HepG2 (cell line): ENCODE data around the gene OARD1. TPM values are rescaled to one million over a fixed set of nuclear protein-coding genes. Genes with fewer than 3 reads are reported as not detected.

Source experiments
- ARNT ChIP-seq: fragments of 450-650 bp; IDR thresholded peaks from 2 replicates; pipeline ENCODE4 v1.6.1; 2017
- BATF2 ChIP-seq: sonication (generic); formaldehyde crosslinking; IDR thresholded peaks from 2 replicates; pipeline ENCODE4 v1.8.0; 2022; ENCODE audit warnings: mild to moderate bottlenecking, missing genetic modification reagents, moderate library complexity
- ETV5 ChIP-seq: IDR thresholded peaks from 2 replicates; pipeline ENCODE4 v1.6.1; 2018; ENCODE audit warnings: missing biosample characterization, missing genetic modification reagents, inconsistent platforms, borderline replicate concordance
- GMEB1 ChIP-seq: sonication (generic); formaldehyde crosslinking; IDR thresholded peaks from 2 replicates; pipeline ENCODE4 v1.5.1; 2020; ENCODE audit warnings: missing genetic modification reagents, mild to moderate bottlenecking, borderline replicate concordance
- HNF1B ChIP-seq: sonication (generic); formaldehyde crosslinking; IDR thresholded peaks from 2 replicates; pipeline ENCODE4 v1.5.1; 2020; ENCODE audit warnings: mild to moderate bottlenecking, moderate library complexity, missing genetic modification reagents
- MAX ChIP-seq: IDR thresholded peaks from 2 replicates; pipeline ENCODE4 v1.6.1; 2012; ENCODE audit warnings: inconsistent platforms
- RNF2 ChIP-seq: fragments of 450-650 bp; conservative IDR thresholded peaks from 2 replicates; pipeline ENCODE4 v1.6.1; 2016; ENCODE audit warnings: low read depth
- SYNCRIP ChIP-seq: fragments of 200-400 bp; formaldehyde crosslinking; IDR thresholded peaks from 2 replicates; pipeline ENCODE4 v1.6.1; 2018; ENCODE audit warnings: mild to moderate bottlenecking, low read depth, low read length; ENCODE audit not compliant: insufficient read depth
- TOPORS ChIP-seq: sonication (generic); formaldehyde crosslinking; IDR thresholded peaks from 2 replicates; pipeline ENCODE4 v1.8.0; 2023; ENCODE audit warnings: mild to moderate bottlenecking, missing genetic modification reagents
- ZFP1 ChIP-seq: IDR thresholded peaks from 2 replicates; pipeline ENCODE4 v1.6.1; 2016
- ZNF260 ChIP-seq: sonication (generic); formaldehyde crosslinking; IDR thresholded peaks from 2 replicates; pipeline ENCODE4 v1.4.0; 2020; ENCODE audit warnings: missing genetic modification reagents, low read depth, mild to moderate bottlenecking, borderline replicate concordance
- ZNF3 ChIP-seq: IDR thresholded peaks from 2 replicates; pipeline ENCODE4 v1.7.0; 2017; ENCODE audit warnings: inconsistent platforms
- ZNF546 ChIP-seq: sonication (generic); formaldehyde crosslinking; conservative IDR thresholded peaks from 2 replicates; pipeline ENCODE4 v1.8.1; 2023; ENCODE audit warnings: mild to moderate bottlenecking, missing genetic modification reagents
- ZNF556 ChIP-seq: sonication (generic); formaldehyde crosslinking; IDR thresholded peaks from 2 replicates; pipeline ENCODE4 v1.4.0; 2020; ENCODE audit warnings: mild to moderate bottlenecking, missing genetic modification reagents, borderline replicate concordance
- ZNF629 ChIP-seq: sonication (generic); formaldehyde crosslinking; conservative IDR thresholded peaks from 2 replicates; pipeline ENCODE4 v1.5.0; 2020; ENCODE audit warnings: missing genetic modification reagents
- ZNF747 ChIP-seq: sonication (generic); formaldehyde crosslinking; IDR thresholded peaks from 2 replicates; pipeline ENCODE4 v1.8.1; 2023; ENCODE audit warnings: missing genetic modification reagents, mild to moderate bottlenecking, borderline replicate concordance
- ZNF776 ChIP-seq: sonication (generic); formaldehyde crosslinking; IDR thresholded peaks from 2 replicates; pipeline ENCODE4 v1.4.0; 2020; ENCODE audit warnings: mild to moderate bottlenecking, missing genetic modification reagents
- ZNF782 ChIP-seq: sonication (generic); formaldehyde crosslinking; IDR thresholded peaks from 2 replicates; pipeline ENCODE4 v1.4.0; 2020; ENCODE audit warnings: missing genetic modification reagents, mild to moderate bottlenecking, borderline replicate concordance
- ZNF879 ChIP-seq: sonication (generic); formaldehyde crosslinking; IDR thresholded peaks from 2 replicates; pipeline ENCODE4 v1.8.1; 2023; ENCODE audit warnings: missing genetic modification reagents
- ZSCAN25 ChIP-seq: sonication (generic); formaldehyde crosslinking; IDR thresholded peaks from 2 replicates; pipeline ENCODE4 v1.8.0; 2022; ENCODE audit warnings: mild to moderate bottlenecking, missing genetic modification reagents
- polyA plus RNA-seq, 8 experiments: library from polyadenylated mRNA; depleted of rRNA in 3 of 8; stranded (reverse) in 7 of 8; unstranded in 1 of 8; fragments of >200 nt; fragmentation: Illumina TruSeq in 4 of 8; extraction: Trizol in 4 of 8; gene quantifications; 2 replicates each; pipeline versions ENCODE4 v1.2.1 to v1.2.3, GENCODE V29; 2011 to 2016; ENCODE audit warnings: low read depth in 4 of 8, missing spikeins in 1 of 8, mixed read lengths in 1 of 8; ENCODE audit not compliant: insufficient read depth in 1 of 8
- total RNA-seq, 5 experiments: library from RNA; depleted of rRNA; stranded (reverse); fragments of >200 nt; fragmentation: Illumina TruSeq; extraction: Trizol; gene quantifications; 2 replicates each; pipeline ENCODE4 v1.2.3, GENCODE V29; 2016; ENCODE audit warnings: low read depth in 1 of 5
- TF ChIP-seq, protein P1 (sequence below): sonication (generic); formaldehyde crosslinking; IDR thresholded peaks from 2 replicates; pipeline ENCODE4 v1.5.0; 2020; ENCODE audit warnings: missing genetic modification reagents, mild to moderate bottlenecking, borderline replicate concordance
- TF ChIP-seq, protein P2 (sequence below): sonication (generic); formaldehyde crosslinking; IDR thresholded peaks from 2 replicates; pipeline ENCODE4 v1.4.0; 2020; ENCODE audit warnings: missing genetic modification reagents, mild to moderate bottlenecking, borderline replicate concordance

Gene OARD1
- total and polyA plus RNA-seq, 2 of the 13 experiments (the other 11 are each of a cell fraction or from before 2014, with no cell fraction given): 18.4 to 49.0 TPM

- TF ChIP-seq ZNF879 (CRISPR knock-in tag) (no peak), ZNF3 (CRISPR knock-in tag) (no peak), ZNF629 (CRISPR knock-in tag) (peak; percentile 36; the same call in 1 of the 2 replicates), MAX (no peak), ZNF556 (CRISPR knock-in tag) (no peak; the same call in 1 of the 2 replicates), ZNF782 (CRISPR knock-in tag) (no peak), ETV5 (CRISPR knock-in tag) (no peak; the same call in 1 of the 2 replicates), ZNF546 (CRISPR knock-in tag) (no peak), ZNF260 (CRISPR knock-in tag) (no peak), BATF2 (CRISPR knock-in tag) (0 out of 2 replicates have a peak, but pooled peaks have one; percentile 44), RNF2 (no peak), SYNCRIP (no peak), ZFP1 (peak; percentile 80), TOPORS (CRISPR knock-in tag) (no peak), GMEB1 (CRISPR knock-in tag) (no peak), ZNF747 (no peak; the same call in 1 of the 2 replicates), ZNF776 (CRISPR knock-in tag) (no peak), HNF1B (no peak), ARNT (no peak), ZSCAN25 (CRISPR knock-in tag) (peak; percentile 61; the same call in 1 of the 2 replicates)
- TF ChIP-seq, protein P1, sequence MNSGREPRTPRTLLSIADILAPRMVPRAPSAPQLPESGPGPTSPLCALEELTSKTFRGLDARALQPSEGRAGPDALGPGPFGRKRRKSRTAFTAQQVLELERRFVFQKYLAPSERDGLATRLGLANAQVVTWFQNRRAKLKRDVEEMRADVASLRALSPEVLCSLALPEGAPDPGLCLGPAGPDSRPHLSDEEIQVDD (CRISPR knock-in tag): no peak
- TF ChIP-seq, protein P2, sequence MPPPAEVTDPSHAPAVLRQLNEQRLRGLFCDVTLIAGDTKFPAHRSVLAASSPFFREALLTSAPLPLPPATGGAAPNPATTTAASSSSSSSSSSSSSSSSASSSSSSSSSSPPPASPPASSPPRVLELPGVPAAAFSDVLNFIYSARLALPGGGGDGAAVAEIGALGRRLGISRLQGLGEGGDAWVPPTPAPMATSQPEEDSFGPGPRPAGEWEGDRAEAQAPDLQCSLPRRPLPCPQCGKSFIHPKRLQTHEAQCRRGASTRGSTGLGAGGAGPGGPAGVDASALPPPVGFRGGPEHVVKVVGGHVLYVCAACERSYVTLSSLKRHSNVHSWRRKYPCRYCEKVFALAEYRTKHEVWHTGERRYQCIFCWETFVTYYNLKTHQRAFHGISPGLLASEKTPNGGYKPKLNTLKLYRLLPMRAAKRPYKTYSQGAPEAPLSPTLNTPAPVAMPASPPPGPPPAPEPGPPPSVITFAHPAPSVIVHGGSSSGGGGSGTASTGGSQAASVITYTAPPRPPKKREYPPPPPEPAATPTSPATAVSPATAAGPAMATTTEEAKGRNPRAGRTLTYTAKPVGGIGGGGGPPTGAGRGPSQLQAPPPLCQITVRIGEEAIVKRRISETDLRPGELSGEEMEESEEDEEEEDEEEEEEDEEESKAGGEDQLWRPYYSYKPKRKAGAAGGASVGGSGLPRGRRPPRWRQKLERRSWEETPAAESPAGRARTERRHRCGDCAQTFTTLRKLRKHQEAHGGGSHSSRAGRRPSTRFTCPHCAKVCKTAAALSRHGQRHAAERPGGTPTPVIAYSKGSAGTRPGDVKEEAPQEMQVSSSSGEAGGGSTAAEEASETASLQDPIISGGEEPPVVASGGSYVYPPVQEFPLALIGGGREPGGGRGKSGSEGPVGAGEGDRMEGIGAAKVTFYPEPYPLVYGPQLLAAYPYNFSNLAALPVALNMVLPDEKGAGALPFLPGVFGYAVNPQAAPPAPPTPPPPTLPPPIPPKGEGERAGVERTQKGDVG (CRISPR knock-in tag): no peak
Observed at GRCh38 chr6:41065550-41066026, 6.6 kb downstream of the OARD1 start (continued).
